OCI-LY3 (cell line): ENCODE data around the gene CYP27B1.

ENCODE experiments used
- CTCF ChIP-seq: fragments of 200-600, 300-600 bp; sonication (generic); IDR thresholded peaks from 2 replicates; pipeline ENCODE4 v1.5.1; 2014; ENCODE audit warnings: antibody characterized with exemption, low read length, low read depth
- EZH2phosphoT487 ChIP-seq: fragments of 200-600 bp; shearing (Covaris generic); IDR thresholded peaks from 2 replicates; pipeline ENCODE4 v1.6.1; 2018; ENCODE audit warnings: antibody characterized with exemption, mixed run types, low read depth

- TF ChIP-seq CTCF = no peak
- no peak for TF ChIP-seq EZH2phosphoT487
Measured at GRCh38 chr12:57796996-57797395, 30.1 kb upstream of the CYP27B1 start.
